SU-DHL-6 (cell line): ENCODE data around the gene LCOR.

Experiments
- H2AFZ ChIP-seq: fragments of 200-600 bp; sonication (generic); 2 replicates; pipeline ENCODE4 v1.6.1; 2014; ENCODE audit warnings: low read depth, mild to moderate bottlenecking, moderate library complexity, mixed read lengths, antibody characterized with exemption, low read length; ENCODE audit not compliant: severe bottlenecking
- H3F3A ChIP-seq: fragments of 200-600 bp; shearing (Covaris generic); 2 replicates; pipeline ENCODE4 v1.6.0; 2016; ENCODE audit warnings: antibody characterized with exemption, mild to moderate bottlenecking; ENCODE audit not compliant: insufficient read depth
- H3K27ac ChIP-seq: fragments of 200-600 bp; sonication (generic); 2 replicates; pipeline ENCODE4 v1.5.1; 2016; ENCODE audit warnings: low read depth, mild to moderate bottlenecking, low read length, moderate library complexity, mixed read lengths
- H3K27me3 ChIP-seq: fragments of 200-600 bp; sonication (generic), shearing (Covaris generic); 2 replicates; pipeline ENCODE4 v1.6.0; 2014; ENCODE audit warnings: mild to moderate bottlenecking, low read length
- H3K36me3 ChIP-seq: fragments of 200-600 bp; sonication (generic); 2 replicates; pipeline ENCODE4 v1.6.1; 2014; ENCODE audit warnings: mild to moderate bottlenecking, low read length, mixed read lengths
- H3K4me2 ChIP-seq: fragments of 300-600, 200-600 bp; shearing (Covaris generic), sonication (generic); 2 replicates; pipeline ENCODE4 v1.6.0; 2014; ENCODE audit warnings: low read length, low read depth, mild to moderate bottlenecking; ENCODE audit not compliant: poor library complexity, severe bottlenecking
- H3K4me3 ChIP-seq: fragments of 200-600 bp; sonication (generic); 2 replicates; pipeline ENCODE4 v1.5.1; 2014; ENCODE audit warnings: antibody characterized with exemption, low read length, mild to moderate bottlenecking, mixed read lengths; ENCODE audit not compliant: insufficient read depth, poor library complexity, severe bottlenecking
- H3K79me2 ChIP-seq: fragments of 200-600 bp; sonication (generic); 2 replicates; pipeline ENCODE4 v1.6.1; 2014; ENCODE audit warnings: mild to moderate bottlenecking, low read length, moderate library complexity; ENCODE audit not compliant: insufficient read depth
- H3K9ac ChIP-seq: fragments of 200-600 bp; sonication (generic); 2 replicates; pipeline ENCODE4 v1.7.0; 2014; ENCODE audit warnings: mild to moderate bottlenecking, low read length
- H3K9me2 ChIP-seq: fragments of 200-600 bp; sonication (generic); replicated peaks from 2 replicates; pipeline ENCODE4 v1.6.1; 2014; ENCODE audit warnings: low read length; ENCODE audit not compliant: insufficient read depth
- H3K9me3 ChIP-seq: fragments of 200-600 bp; sonication (generic); 2 replicates; pipeline ENCODE4 v1.6.1; 2014; ENCODE audit warnings: low read length, mixed read lengths; ENCODE audit not compliant: insufficient read depth
- H4K20me1 ChIP-seq: fragments of 200-600 bp; sonication (generic); 2 replicates; pipeline ENCODE4 v1.6.1; 2014; ENCODE audit warnings: low read depth, mild to moderate bottlenecking, antibody characterized with exemption, low read length, moderate library complexity, mixed read lengths
- EZH2phosphoT487 ChIP-seq: fragments of 200-600 bp; sonication (generic), shearing (Covaris generic); conservative IDR thresholded peaks from 2 replicates; pipeline ENCODE4 v1.6.1; 2018; ENCODE audit warnings: mild to moderate bottlenecking, antibody characterized with exemption, low read length, moderate library complexity, mixed read lengths
- TF ChIP-seq, protein P1 (sequence below): fragments of 200-600 bp; sonication (generic); IDR thresholded peaks from one replicate; pipeline ENCODE4 v1.5.1; 2017; ENCODE audit warnings: antibody characterized with exemption, mild to moderate bottlenecking, low read length, moderate library complexity; ENCODE audit not compliant: insufficient read depth, poor library complexity, severe bottlenecking

Gene LCOR

DNA sequence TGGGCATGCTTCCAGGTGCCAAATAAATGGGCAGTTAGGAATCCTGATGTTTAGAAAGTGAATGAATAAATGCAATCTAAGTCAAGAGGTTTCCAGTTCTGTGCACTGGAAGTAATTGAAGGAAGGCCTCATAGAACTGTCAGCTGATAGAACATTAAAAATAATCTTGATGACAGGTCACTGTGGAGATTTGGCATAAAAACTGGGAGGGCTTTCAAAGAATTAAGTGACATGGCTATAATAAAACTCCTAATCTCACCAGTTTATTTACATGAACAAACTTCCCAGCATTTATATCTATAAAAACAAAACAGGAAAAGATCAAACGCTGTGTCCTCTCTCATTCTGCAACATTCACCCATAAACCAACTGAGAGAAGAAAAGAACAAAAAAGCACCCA lies 183.1 kb downstream of the LCOR start:
- Histone ChIP-seq H2AFZ (no peak overlapping the region), H3K9me3 (no peaks in the 10 kb centered on the region), H3F3A (no peaks in the 10 kb centered on the region), H3K36me3 (no peaks in the 10 kb centered on the region), H3K9me2 (no peaks in the 10 kb centered on the region), H3K9ac (no peak overlapping the region), H3K4me3 (no peak overlapping the region), H3K27me3 (no peaks in the 10 kb centered on the region), H4K20me1 (no peaks in the 10 kb centered on the region), H3K4me2 (no peak overlapping the region), H3K27ac (no peak overlapping the region), H3K79me2 (no peaks in the 10 kb centered on the region)
- no peak for TF ChIP-seq EZH2phosphoT487
- TF ChIP-seq, protein P1, sequence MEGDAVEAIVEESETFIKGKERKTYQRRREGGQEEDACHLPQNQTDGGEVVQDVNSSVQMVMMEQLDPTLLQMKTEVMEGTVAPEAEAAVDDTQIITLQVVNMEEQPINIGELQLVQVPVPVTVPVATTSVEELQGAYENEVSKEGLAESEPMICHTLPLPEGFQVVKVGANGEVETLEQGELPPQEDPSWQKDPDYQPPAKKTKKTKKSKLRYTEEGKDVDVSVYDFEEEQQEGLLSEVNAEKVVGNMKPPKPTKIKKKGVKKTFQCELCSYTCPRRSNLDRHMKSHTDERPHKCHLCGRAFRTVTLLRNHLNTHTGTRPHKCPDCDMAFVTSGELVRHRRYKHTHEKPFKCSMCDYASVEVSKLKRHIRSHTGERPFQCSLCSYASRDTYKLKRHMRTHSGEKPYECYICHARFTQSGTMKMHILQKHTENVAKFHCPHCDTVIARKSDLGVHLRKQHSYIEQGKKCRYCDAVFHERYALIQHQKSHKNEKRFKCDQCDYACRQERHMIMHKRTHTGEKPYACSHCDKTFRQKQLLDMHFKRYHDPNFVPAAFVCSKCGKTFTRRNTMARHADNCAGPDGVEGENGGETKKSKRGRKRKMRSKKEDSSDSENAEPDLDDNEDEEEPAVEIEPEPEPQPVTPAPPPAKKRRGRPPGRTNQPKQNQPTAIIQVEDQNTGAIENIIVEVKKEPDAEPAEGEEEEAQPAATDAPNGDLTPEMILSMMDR = no peak

DNA sequence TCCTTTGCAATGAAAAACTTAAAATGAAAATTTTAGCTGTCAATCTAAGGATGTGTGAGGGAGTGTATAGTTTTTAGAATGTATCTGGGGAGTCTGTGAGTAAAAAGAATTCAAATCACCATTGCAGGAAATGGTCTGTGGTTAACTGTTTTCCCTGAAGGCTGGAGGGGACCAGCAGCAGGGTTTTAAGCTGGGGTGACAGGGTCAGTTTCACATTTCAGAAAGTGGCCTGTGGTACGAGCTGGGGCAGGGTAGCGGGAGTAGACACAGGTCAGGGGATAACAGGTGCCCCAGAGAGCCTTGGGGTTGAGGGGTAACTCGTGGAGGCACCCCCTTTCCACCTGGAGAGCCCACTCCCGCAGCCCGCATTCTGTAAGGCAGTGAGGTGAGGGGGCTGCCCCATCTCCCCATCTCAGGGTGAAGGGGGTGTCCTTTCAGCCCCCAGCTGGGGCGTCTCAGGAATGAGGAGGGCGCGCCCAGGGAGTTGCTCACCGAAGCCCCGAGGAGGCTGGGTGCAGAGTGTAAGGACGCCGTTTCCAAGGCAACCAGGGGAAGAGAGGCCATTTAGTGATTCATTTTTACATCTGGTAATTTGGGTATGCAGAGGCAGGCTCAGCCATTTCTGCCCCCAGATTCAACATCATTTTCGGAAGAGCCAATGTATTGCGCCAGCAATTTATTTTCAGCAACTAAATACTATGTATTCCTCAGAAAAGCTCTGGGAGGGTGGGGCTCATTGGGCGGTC lies 184.8 kb downstream of the LCOR start:
- no peak overlapping the region for H3K4me3 ChIP-seq
- no peaks in the 10 kb centered on the region for H3K79me2 ChIP-seq
- no peaks in the 10 kb centered on the region for H4K20me1 ChIP-seq
- TF ChIP-seq, protein P1 = no peak
- no peak for TF ChIP-seq EZH2phosphoT487
- H3K27ac ChIP-seq = no peak overlapping the region
- H3K27me3 ChIP-seq = no peaks in the 10 kb centered on the region
- no peaks in the 10 kb centered on the region for H3K36me3 ChIP-seq
- no peaks in the 10 kb centered on the region for H3K9me3 ChIP-seq
- no peaks in the 10 kb centered on the region for H3F3A ChIP-seq
- no peak overlapping the region for H3K9ac ChIP-seq
- H3K4me2 ChIP-seq = no peak overlapping the region
- H2AFZ ChIP-seq = no peak overlapping the region
- H3K9me2 ChIP-seq = no peaks in the 10 kb centered on the region

DNA sequence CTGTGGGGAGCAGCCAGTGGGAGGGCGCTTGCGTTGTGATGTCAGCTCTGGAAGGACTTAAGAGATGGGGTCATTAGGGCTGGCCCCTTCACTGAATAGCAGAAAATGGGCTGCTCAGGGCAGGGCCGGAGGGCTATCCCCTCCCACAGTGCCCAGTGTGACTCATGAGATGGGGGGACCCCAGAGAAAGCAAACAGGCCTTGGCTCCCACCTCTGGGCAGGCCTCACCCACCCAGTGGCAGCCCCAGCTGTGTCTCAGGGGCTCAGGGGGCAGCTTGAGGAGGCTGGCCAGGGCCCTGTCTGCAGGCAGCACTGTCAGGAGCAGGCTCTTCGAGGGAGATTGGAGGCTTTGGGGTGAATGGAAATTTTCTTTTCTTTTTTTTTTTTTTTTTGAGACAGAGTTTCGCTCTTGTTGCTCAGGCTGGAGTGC lies 185.4 kb downstream of the LCOR start:
- Histone ChIP-seq H2AFZ (no peak overlapping the region), H3K36me3 (no peaks in the 10 kb centered on the region), H3K4me2 (no peak overlapping the region), H3F3A (no peaks in the 10 kb centered on the region), H3K9me2 (no peaks in the 10 kb centered on the region), H3K9me3 (no peaks in the 10 kb centered on the region), H3K4me3 (no peak overlapping the region), H3K27me3 (no peaks in the 10 kb centered on the region), H3K27ac (no peak overlapping the region), H3K9ac (no peak overlapping the region), H4K20me1 (no peaks in the 10 kb centered on the region), H3K79me2 (no peaks in the 10 kb centered on the region)
- no peak for TF ChIP-seq EZH2phosphoT487
